Measurements from ENCODE around the gene TBX15. TPM values are rescaled to one million over a fixed set of nuclear protein-coding genes. Genes with fewer than 3 reads are reported as not detected.

Gene TBX15
- polyA plus RNA-seq, 1 donor (not counting 4 experiments of a cell fraction or from before 2014, with no cell fraction given), result not detected

DNA sequence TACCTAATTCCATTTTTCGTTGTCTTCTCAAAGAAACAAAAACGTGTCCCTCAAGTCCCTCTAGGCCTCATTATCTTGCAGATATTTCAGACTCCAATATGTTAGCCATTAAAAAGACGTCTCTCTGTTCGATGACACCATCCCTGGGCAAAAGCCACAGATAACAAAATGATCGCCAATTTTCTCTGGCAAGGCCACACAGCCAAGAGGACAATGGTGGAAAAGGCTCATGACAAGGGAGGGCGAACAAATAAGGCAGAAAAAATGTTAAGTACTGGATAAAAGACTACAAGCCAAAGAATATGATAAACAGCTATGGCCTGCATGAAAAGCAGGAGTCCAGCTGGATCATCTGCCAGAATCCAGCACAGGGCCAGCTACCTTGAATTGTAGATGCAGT, 82.9 kb downstream of the TBX15 start:
- no peaks in the 10 kb centered on the region for H3K9me3 ChIP-seq (ENCODE audit: control insufficient read depth, low read depth, low read length)
- H4K20me1 ChIP-seq (ENCODE audit: control insufficient read depth, extremely low read depth, insufficient read depth, low read length), result no peaks in the 10 kb centered on the region
- H3K9ac ChIP-seq (ENCODE audit: control insufficient read depth, extremely low read depth, insufficient read depth, low read length), result no peak overlapping the region
- H3K36me3 ChIP-seq (ENCODE audit: control insufficient read depth in 2 of 2, extremely low read depth in 1 of 2, insufficient read depth in 2 of 2, low read length in 2 of 2), result no peaks in the 10 kb centered on the region
- TF ChIP-seq EZH2 (IDR thresholded peaks at IDR 0.05; ENCODE audit: low read length), result no peak
- TF ChIP-seq CTCF (optimal IDR thresholded peaks at IDR 0.05 in 1 of 3, IDR thresholded peaks at IDR 0.05 in 1 of 3, conservative IDR thresholded peaks at IDR 0.05 in 1 of 3; ENCODE audit: extremely low read depth in 1 of 3, insufficient read depth in 2 of 3, low read length in 3 of 3), result no peak
- no peaks in the 10 kb centered on the region for H3K4me1 ChIP-seq (ENCODE audit: control insufficient read depth, extremely low read depth, insufficient read depth, low read length)
- no peak overlapping the region for H3K4me2 ChIP-seq (ENCODE audit: control insufficient read depth, extremely low read depth, insufficient read depth, low read depth, low read length)
- DNase-seq (ENCODE audit: low read depth, low spot score) (no peak), FAIRE-seq (no peak)
- no peaks in the 10 kb centered on the region for H3K79me2 ChIP-seq (ENCODE audit: control insufficient read depth, insufficient read depth, low read length)
- dilution Hi-C loops (cut with MboI; ENCODE audit: extremely low pct_ligation_motif_present, low sequenced_read_pairs), result no loop called here
- no peaks in the 10 kb centered on the region for H3K9me1 ChIP-seq (ENCODE audit: control insufficient read depth, extremely low read depth, insufficient read depth, low read length)
- no peaks in the 10 kb centered on the region for H3K27me3 ChIP-seq (ENCODE audit: control insufficient read depth, extremely low read depth, insufficient read depth, low read length)
- no peak overlapping the region for H3K4me3 ChIP-seq (ENCODE audit: control insufficient read depth in 2 of 3, extremely low read depth in 1 of 3, insufficient read depth in 2 of 3, low read depth in 1 of 3, low read length in 3 of 3)
- H2AFZ ChIP-seq (ENCODE audit: control insufficient read depth, low read length), result no peak overlapping the region
- no peak overlapping the region for H3K27ac ChIP-seq (ENCODE audit: control insufficient read depth, insufficient read depth, low read length)

DNA sequence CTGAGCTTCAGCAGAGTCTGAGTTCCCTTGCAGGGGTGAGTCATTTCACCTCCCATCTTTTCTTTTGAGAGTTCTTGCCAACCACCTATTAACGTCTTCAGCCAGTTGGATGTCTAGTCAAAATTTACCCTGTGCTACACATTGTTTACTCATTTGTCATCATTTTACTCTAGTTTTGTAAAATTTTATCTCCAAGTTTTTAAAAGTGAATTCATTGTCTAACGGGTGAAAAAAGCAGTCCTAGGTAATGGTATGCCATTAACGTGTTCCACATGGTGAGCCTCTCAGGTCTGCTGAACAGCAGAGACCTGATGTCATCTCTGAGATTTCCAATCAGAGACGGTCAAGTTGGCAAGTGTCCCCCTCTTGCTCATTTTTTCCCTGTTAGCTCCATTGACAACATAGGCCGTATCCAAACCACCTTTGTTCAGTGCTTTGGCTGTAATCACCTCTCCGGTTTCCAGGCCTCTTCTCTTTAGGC, 85.4 kb downstream of the TBX15 start:
- Histone ChIP-seq H3K36me3 (ENCODE audit: control insufficient read depth in 2 of 2, extremely low read depth in 1 of 2, insufficient read depth in 2 of 2, low read length in 2 of 2) (no peaks in the 10 kb centered on the region), H3K4me1 (ENCODE audit: control insufficient read depth, extremely low read depth, insufficient read depth, low read length) (no peaks in the 10 kb centered on the region), H3K9me1 (ENCODE audit: control insufficient read depth, extremely low read depth, insufficient read depth, low read length) (no peaks in the 10 kb centered on the region), H3K27ac (ENCODE audit: control insufficient read depth, insufficient read depth, low read length) (no peak overlapping the region), H3K9me3 (ENCODE audit: control insufficient read depth, low read depth, low read length) (no peaks in the 10 kb centered on the region), H3K4me3 (ENCODE audit: control insufficient read depth in 2 of 3, extremely low read depth in 1 of 3, insufficient read depth in 2 of 3, low read depth in 1 of 3, low read length in 3 of 3) (no peak overlapping the region), H2AFZ (ENCODE audit: control insufficient read depth, low read length) (no peak overlapping the region), H3K4me2 (ENCODE audit: control insufficient read depth, extremely low read depth, insufficient read depth, low read depth, low read length) (no peak overlapping the region), H4K20me1 (ENCODE audit: control insufficient read depth, extremely low read depth, insufficient read depth, low read length) (no peaks in the 10 kb centered on the region), H3K27me3 (ENCODE audit: control insufficient read depth, extremely low read depth, insufficient read depth, low read length) (no peaks in the 10 kb centered on the region), H3K79me2 (ENCODE audit: control insufficient read depth, insufficient read depth, low read length) (no peaks in the 10 kb centered on the region), H3K9ac (ENCODE audit: control insufficient read depth, extremely low read depth, insufficient read depth, low read length) (no peak overlapping the region)
- dilution Hi-C loops (cut with MboI; ENCODE audit: extremely low pct_ligation_motif_present, low sequenced_read_pairs), result no loop called here
- no peak for FAIRE-seq
- no peak for DNase-seq (ENCODE audit: low read depth, low spot score)
- TF ChIP-seq EZH2 (IDR thresholded peaks at IDR 0.05; ENCODE audit: low read length), result no peak
- TF ChIP-seq CTCF (optimal IDR thresholded peaks at IDR 0.05 in 1 of 3, IDR thresholded peaks at IDR 0.05 in 1 of 3, conservative IDR thresholded peaks at IDR 0.05 in 1 of 3; ENCODE audit: extremely low read depth in 1 of 3, insufficient read depth in 2 of 3, low read length in 3 of 3), result no peak
